ENCODE measurements around the gene PPP1R18. TPM values are rescaled to one million over a fixed set of nuclear protein-coding genes. Genes with fewer than 3 reads are reported as not detected.
A peak's percentile ranks its signal among the peaks of the same experiment; 100 is the strongest.

The PPP1R18 gene
- total and polyA plus RNA-seq, 9 of the 15 experiments (the other 6 are each of a cell fraction or from before 2014, with no cell fraction given) = 12.0 to 99.2 (median 42.6) TPM

- TF ChIP-seq ZBED1 (IDR thresholded peaks at IDR 0.05) (no peak; the same call in 1 of the 2 replicates), ZNF12 (CRISPR knock-in tag; IDR thresholded peaks at IDR 0.05) (no peak), ZNF280B (CRISPR knock-in tag; IDR thresholded peaks at IDR 0.05) (no peak), E2F3 (CRISPR knock-in tag; IDR thresholded peaks at IDR 0.05) (0 out of 2 replicates have a peak, but pooled peaks have one; percentile 56), SRF (CRISPR knock-in tag; IDR thresholded peaks at IDR 0.05) (peak in 1 of 2 experiments; percentile 65; a peak in 1 of 4 replicates), ETV5 (CRISPR knock-in tag; IDR thresholded peaks at IDR 0.05; ENCODE audit: low read depth) (0 out of 2 replicates have a peak, but pooled peaks have one; percentile 64), RREB1 (CRISPR knock-in tag; IDR thresholded peaks at IDR 0.05) (peak; percentile 50), RBFOX2 (IDR thresholded peaks at IDR 0.05; ENCODE audit: low read depth, low read length) (peak; percentile 85), ZBTB43 (CRISPR knock-in tag; IDR thresholded peaks at IDR 0.05) (no peak), ZNF347 (CRISPR knock-in tag; IDR thresholded peaks at IDR 0.05; ENCODE audit: low read depth) (no peak), ID3 (CRISPR knock-in tag; IDR thresholded peaks at IDR 0.05) (no peak), ID3 (tag; IDR thresholded peaks at IDR 0.05) (no peak), NR2C2 (CRISPR knock-in tag; IDR thresholded peaks at IDR 0.05) (peak; percentile 57; the same call in 1 of the 2 replicates), NR2C2 (tag; IDR thresholded peaks at IDR 0.05) (peak; percentile 45; the same call in 1 of the 2 replicates), PREB (CRISPR knock-in tag; IDR thresholded peaks at IDR 0.05) (no peak)
Measured at GRCh38 chr6:30686908-30687658, 638 bp upstream of the PPP1R18 start (continued).
